PFSK-1 (cell line): Measurements from ENCODE around the gene CYP4F3.

Source experiments
- FOXP2 ChIP-seq: optimal IDR thresholded peaks from 2 replicates; pipeline ENCODE3; 2011; ENCODE audit warnings: borderline replicate concordance, control low read depth, inconsistent platforms; ENCODE audit not compliant: insufficient read depth; ENCODE audit errors: extremely low read length, extremely low read depth
- POLR2AphosphoS5 ChIP-seq: IDR thresholded peaks from 2 replicates; pipeline ENCODE4 v1.6.1; 2012; ENCODE audit warnings: low read depth, mild to moderate bottlenecking, control low read depth, low read length, moderate library complexity
- REST ChIP-seq, 2 experiments: IDR thresholded peaks; 2 replicates each; pipeline versions ENCODE4 v1.6.1 to v1.8.0; 2011 to 2012; ENCODE audit warnings: low read depth in 2 of 2, low read length in 2 of 2, control low read depth in 1 of 2, inconsistent platforms in 1 of 2, mild to moderate bottlenecking in 1 of 2, moderate library complexity in 1 of 2; ENCODE audit not compliant: insufficient read depth in 1 of 2
- SIN3A ChIP-seq: IDR thresholded peaks from 2 replicates; pipeline ENCODE4 v1.6.1; 2012; ENCODE audit warnings: mild to moderate bottlenecking, low read length, moderate library complexity, borderline replicate concordance; ENCODE audit not compliant: insufficient read depth
- TAF1 ChIP-seq: IDR thresholded peaks from 2 replicates; pipeline ENCODE4 v1.6.1; 2012; ENCODE audit warnings: low read length, control low read depth, borderline replicate concordance; ENCODE audit not compliant: insufficient read depth

DNA sequence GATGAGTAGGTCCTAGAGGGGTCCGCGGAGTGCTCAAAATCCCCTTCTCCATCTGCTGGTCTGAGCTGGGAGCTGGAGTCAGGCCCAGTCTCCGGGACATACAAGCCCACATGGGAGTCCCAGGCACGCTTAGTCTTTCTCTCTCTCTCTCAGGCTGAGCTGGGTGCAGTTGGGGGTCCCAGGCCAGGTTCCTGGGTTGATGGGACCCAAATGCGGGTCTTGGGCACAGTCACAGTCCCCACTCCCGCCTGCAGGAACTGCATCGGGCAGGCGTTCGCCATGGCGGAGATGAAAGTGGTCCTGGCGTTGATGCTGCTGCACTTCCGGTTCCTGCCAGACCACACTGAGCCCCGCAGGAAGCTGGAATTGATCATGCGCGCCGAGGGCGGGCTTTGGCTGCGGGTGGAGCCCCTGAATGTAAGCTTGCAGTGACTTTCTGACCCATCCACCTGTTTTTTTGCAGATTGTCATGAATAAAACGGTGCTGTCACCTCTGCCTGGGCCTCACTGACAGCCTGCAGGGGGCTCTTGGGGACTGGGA is 56.0 kb downstream of the CYP4F3 start:
- TF ChIP-seq SIN3A (no peak), TAF1 (no peak), REST (IDR thresholded peaks at IDR 0.05; ENCODE audit: insufficient read depth in 1 of 2, low read depth in 2 of 2, low read length in 2 of 2) (no peak), POLR2AphosphoS5 (no peak), FOXP2 (no peak)
